HEK293 (cell line): ENCODE measurements around the gene FSD1.

Source experiments
- ATF2 ChIP-seq: fragments of 450-650 bp; formaldehyde crosslinking; IDR thresholded peaks from 2 replicates; pipeline ENCODE4 v1.5.1; 2016; ENCODE audit warnings: missing biosample characterization, missing genetic modification characterization, low read depth
- KLF10 ChIP-seq: fragments of 450-650 bp; IDR thresholded peaks from 2 replicates; pipeline ENCODE4 v1.5.1; 2018; ENCODE audit warnings: missing biosample characterization, mild to moderate bottlenecking, missing genetic modification characterization
- PRDM10 ChIP-seq: fragments of 450-650 bp; formaldehyde crosslinking; IDR thresholded peaks from 2 replicates; pipeline ENCODE4 v1.5.1; 2016; ENCODE audit warnings: missing biosample characterization, missing genetic modification characterization
- ZBTB21 ChIP-seq: fragments of 450-650 bp; formaldehyde crosslinking; IDR thresholded peaks from 2 replicates; pipeline ENCODE4 v1.5.1; 2017; ENCODE audit warnings: missing biosample characterization, missing genetic modification characterization
- ZBTB48 ChIP-seq: fragments of 450-650 bp; formaldehyde crosslinking; IDR thresholded peaks from 2 replicates; pipeline ENCODE4 v1.5.1; 2016; ENCODE audit warnings: missing biosample characterization, missing genetic modification characterization
- ZIC2 ChIP-seq: fragments of 450-650 bp; formaldehyde crosslinking; IDR thresholded peaks from 2 replicates; pipeline ENCODE4 v1.5.1; 2016; ENCODE audit warnings: missing biosample characterization, missing genetic modification characterization
- ZNF112 ChIP-seq: fragments of 450-650 bp; formaldehyde crosslinking; IDR thresholded peaks from 2 replicates; pipeline ENCODE4 v1.5.0; 2017; ENCODE audit warnings: missing biosample characterization, missing genetic modification characterization
- ZNF140 ChIP-seq: fragments of 450-650 bp; formaldehyde crosslinking; IDR thresholded peaks from 2 replicates; pipeline ENCODE4 v1.5.1; 2016; ENCODE audit warnings: missing biosample characterization, missing genetic modification characterization
- ZNF146 ChIP-seq: fragments of 450-650 bp; formaldehyde crosslinking; IDR thresholded peaks from 2 replicates; pipeline ENCODE4 v1.5.1; 2016; ENCODE audit warnings: missing biosample characterization, missing genetic modification characterization
- ZNF19 ChIP-seq: fragments of 450-650 bp; formaldehyde crosslinking; IDR thresholded peaks from 2 replicates; pipeline ENCODE4; 2016; ENCODE audit warnings: missing biosample characterization, missing genetic modification characterization, low read depth
- ZNF26 ChIP-seq: fragments of 450-650 bp; formaldehyde crosslinking; IDR thresholded peaks from 2 replicates; pipeline ENCODE4 v1.5.1; 2016; ENCODE audit warnings: missing biosample characterization, missing genetic modification characterization
- ZNF302 ChIP-seq: fragments of 450-650 bp; formaldehyde crosslinking; IDR thresholded peaks from 2 replicates; pipeline ENCODE4 v1.5.1; 2016; ENCODE audit warnings: missing biosample characterization, missing genetic modification characterization, low read depth
- ZNF501 ChIP-seq: fragments of 450-650 bp; formaldehyde crosslinking; IDR thresholded peaks from 2 replicates; pipeline ENCODE4 v1.5.1; 2016; ENCODE audit warnings: missing biosample characterization, missing genetic modification characterization
- ZNF530 ChIP-seq: fragments of 450-650 bp; formaldehyde crosslinking; IDR thresholded peaks from 2 replicates; pipeline ENCODE4 v1.5.1; 2016; ENCODE audit warnings: low read depth, missing biosample characterization, missing genetic modification characterization
- ZNF585B ChIP-seq: fragments of 450-650 bp; formaldehyde crosslinking; IDR thresholded peaks from 2 replicates; pipeline ENCODE4 v1.5.1; 2016; ENCODE audit warnings: missing biosample characterization, missing genetic modification characterization
- ZNF600 ChIP-seq: fragments of 450-650 bp; formaldehyde crosslinking; IDR thresholded peaks from 2 replicates; pipeline ENCODE4 v1.5.1; 2016; ENCODE audit warnings: missing biosample characterization, missing genetic modification characterization
- ZNF645 ChIP-seq: fragments of 450-650 bp; formaldehyde crosslinking; IDR thresholded peaks from 2 replicates; pipeline ENCODE4; 2016; ENCODE audit warnings: missing biosample characterization, missing genetic modification characterization
- ZNF670 ChIP-seq: fragments of 450-650 bp; formaldehyde crosslinking; IDR thresholded peaks from 2 replicates; pipeline ENCODE4 v1.5.1; 2016; ENCODE audit warnings: missing biosample characterization, missing genetic modification characterization, low read depth
- ZNF701 ChIP-seq: fragments of 450-650 bp; formaldehyde crosslinking; IDR thresholded peaks from 2 replicates; pipeline ENCODE4 v1.5.1; 2016; ENCODE audit warnings: missing biosample characterization, missing genetic modification characterization
- ZNF830 ChIP-seq: fragments of 450-650 bp; IDR thresholded peaks from 2 replicates; pipeline ENCODE4 v1.5.0; 2018; ENCODE audit warnings: missing biosample characterization, missing genetic modification characterization, low read depth, mild to moderate bottlenecking, moderate library complexity

The FSD1 gene

GRCh38 chr19:4362831-4363545 is 58.6 kb downstream of the FSD1 start (continued):
- TF ChIP-seq PRDM10 (tag by site-specific recombination) (no peak), ZBTB48 (tag by site-specific recombination) (no peak), ZIC2 (tag by site-specific recombination) (peak; percentile 36; the same call in 1 of the 2 replicates), ZNF645 (tag by site-specific recombination) (no peak), ZNF830 (no peak), ZBTB21 (no peak), ZNF670 (no peak), ZNF140 (tag by site-specific recombination) (no peak), ZNF112 (no peak), ZNF302 (tag by site-specific recombination) (no peak), ZNF600 (tag by site-specific recombination) (peak; percentile 71), ATF2 (tag by site-specific recombination) (no peak), ZNF146 (tag by site-specific recombination) (no peak), ZNF530 (tag by site-specific recombination) (no peak), KLF10 (tag by site-specific recombination) (no peak), ZNF26 (tag by site-specific recombination) (no peak), ZNF701 (tag by site-specific recombination) (no peak), ZNF585B (no peak), ZNF19 (no peak), ZNF501 (tag by site-specific recombination) (no peak)
